WTC11 (cell line): ENCODE measurements around the gene APOA1. TPM values are rescaled to one million over a fixed set of nuclear protein-coding genes. Genes with fewer than 3 reads are reported as not detected.

Experiments
- ATAC-seq: fragments of 200-7000 bp; cut with Tn5 transposase; 2 replicates; pipeline ENCODE4 v1.10.0; 2021; ENCODE audit warnings: mild to moderate bottlenecking, moderate library complexity
- CTCF ChIA-PET: fragments of 300-600 bp; sonication (Branson Sonifier 250); formaldehyde crosslinking; loops from one replicate; lab custom pipeline; 2021; ENCODE audit warnings: antibody characterized with exemption; lab: Charles Lee
- POLR2A ChIA-PET: fragments of 350-600 bp; sonication (Branson Sonifier 250); formaldehyde crosslinking; loops from one replicate; lab custom pipeline; 2021; ENCODE audit warnings: antibody characterized with exemption; lab: Charles Lee
- DNase-seq: peaks from one replicate; pipeline ENCODE4 v3.0.0; 2021; ENCODE audit warnings: low spot score
- H3K27ac Mint-ChIP-seq: 2 replicates; pipeline ENCODE4 v1.8.0; 2021; ENCODE audit warnings: mixed read lengths
- H3K27me3 Mint-ChIP-seq: 2 replicates; pipeline ENCODE4 v1.8.0; 2021; ENCODE audit warnings: low read depth, mild to moderate bottlenecking, moderate library complexity, mixed read lengths
- H3K36me3 Mint-ChIP-seq: 2 replicates; pipeline ENCODE4 v1.8.0; 2021; ENCODE audit warnings: mixed read lengths
- H3K4me1 Mint-ChIP-seq: 2 replicates; pipeline ENCODE4 v1.8.0; 2022; ENCODE audit warnings: mixed read lengths
- H3K4me3 Mint-ChIP-seq: 2 replicates; pipeline ENCODE4 v1.8.0; 2021; ENCODE audit warnings: mild to moderate bottlenecking, moderate library complexity, mixed read lengths
- H3K9me3 Mint-ChIP-seq: 2 replicates; pipeline ENCODE4 v1.8.0; 2021; ENCODE audit warnings: mixed read lengths
- ATF1 ChIP-seq: sonication (generic); formaldehyde crosslinking; IDR thresholded peaks from 2 replicates; pipeline ENCODE4 v1.8.1; 2023; ENCODE audit warnings: mild to moderate bottlenecking, moderate library complexity, missing genetic modification reagents
- E2F1 ChIP-seq: sonication (generic); formaldehyde crosslinking; IDR thresholded peaks from 2 replicates; pipeline ENCODE4 v1.8.0; 2022; ENCODE audit warnings: mild to moderate bottlenecking, missing genetic modification reagents
- ETV6 ChIP-seq: sonication (generic); formaldehyde crosslinking; IDR thresholded peaks from 2 replicates; pipeline ENCODE4 v1.8.1; 2022; ENCODE audit warnings: mild to moderate bottlenecking, missing genetic modification reagents
- FOXJ3 ChIP-seq: sonication (generic); formaldehyde crosslinking; IDR thresholded peaks from 2 replicates; pipeline ENCODE4 v1.9.0; 2021; ENCODE audit warnings: missing genetic modification reagents, mild to moderate bottlenecking, borderline replicate concordance
- FOXK1 ChIP-seq: sonication (generic); formaldehyde crosslinking; IDR thresholded peaks from 2 replicates; pipeline ENCODE4 v1.8.0; 2022; ENCODE audit warnings: mild to moderate bottlenecking, moderate library complexity, missing genetic modification reagents
- FOXP1 ChIP-seq: sonication (generic); formaldehyde crosslinking; IDR thresholded peaks from 2 replicates; pipeline ENCODE4 v1.8.0; 2022; ENCODE audit warnings: missing genetic modification reagents, mild to moderate bottlenecking, moderate library complexity, borderline replicate concordance
- GABPB1 ChIP-seq: sonication (generic); formaldehyde crosslinking; IDR thresholded peaks from 2 replicates; pipeline ENCODE4 v1.8.1; 2023; ENCODE audit warnings: mild to moderate bottlenecking, missing genetic modification reagents
- HMGXB4 ChIP-seq: sonication (generic); formaldehyde crosslinking; IDR thresholded peaks from 2 replicates; pipeline ENCODE4 v1.8.1; 2023; ENCODE audit warnings: mild to moderate bottlenecking, moderate library complexity, missing genetic modification reagents
- RELA ChIP-seq: sonication (generic); formaldehyde crosslinking; IDR thresholded peaks from 2 replicates; pipeline ENCODE4 v1.8.1; 2022; ENCODE audit warnings: missing genetic modification reagents, mild to moderate bottlenecking, borderline replicate concordance
- ZNF232 ChIP-seq: sonication (generic); formaldehyde crosslinking; IDR thresholded peaks from 2 replicates; pipeline ENCODE4 v1.8.0; 2022; ENCODE audit warnings: mild to moderate bottlenecking, missing genetic modification reagents
- ZNF532 ChIP-seq: fragments of 250-450 bp; sonication (Bioruptor Pico); IDR thresholded peaks from 2 replicates; pipeline ENCODE4 v1.9.0; 2021; ENCODE audit warnings: mild to moderate bottlenecking, borderline replicate concordance
- total RNA-seq: library from RNA; stranded (reverse); gene quantifications from 3 replicates; pipeline ENCODE4 v1.2.3, GENCODE V29; 2021
- TF ChIP-seq, protein P1 (sequence below): sonication (generic); formaldehyde crosslinking; IDR thresholded peaks from 2 replicates; pipeline ENCODE4 v1.8.0; 2023; ENCODE audit warnings: missing genetic modification reagents, mild to moderate bottlenecking, borderline replicate concordance
- TF ChIP-seq, protein P2 (sequence below): sonication (generic); formaldehyde crosslinking; IDR thresholded peaks from 2 replicates; pipeline ENCODE4 v1.8.0; 2022; ENCODE audit warnings: mild to moderate bottlenecking, missing genetic modification reagents

Gene APOA1
- total RNA-seq, 1 experiment from 2014 or later, result 2.1 TPM

- TF ChIP-seq HMGXB4 (CRISPR knock-in tag), result no peak
- TF ChIP-seq, all 79 proteins: peak for 0
Measured at GRCh38 chr11:116865696-116866095, 28.3 kb upstream of the APOA1 start (continued).

GRCh38 chr11:116864531-116864930, 27.1 kb upstream of the APOA1 start:
- ChIA-PET POLR2A (interaction anchor here (0.5 kb wide), 1 partner anchor 1674 kb away, joined by 4 read pairs; no protein-coding TSS in a partner anchor), CTCF (no interaction called here)
- peaks cover 41% of the 10 kb centered on the region for H3K36me3 Mint-ChIP-seq
- H3K4me1 Mint-ChIP-seq, result no peaks in the 10 kb centered on the region
- no peak for ATAC-seq
- DNase-seq, result no peak
- TF ChIP-seq FOXJ3 (no peak), FOXK1 (CRISPR knock-in tag) (no peak), FOXP1 (CRISPR knock-in tag) (no peak), ETV6 (no peak), E2F1 (CRISPR knock-in tag) (no peak), ATF1 (CRISPR knock-in tag) (no peak), ZNF532 (CRISPR knock-in tag) (no peak), RELA (CRISPR knock-in tag) (no peak), ZNF232 (CRISPR knock-in tag) (no peak), GABPB1 (CRISPR knock-in tag) (no peak)
- TF ChIP-seq, protein P1, sequence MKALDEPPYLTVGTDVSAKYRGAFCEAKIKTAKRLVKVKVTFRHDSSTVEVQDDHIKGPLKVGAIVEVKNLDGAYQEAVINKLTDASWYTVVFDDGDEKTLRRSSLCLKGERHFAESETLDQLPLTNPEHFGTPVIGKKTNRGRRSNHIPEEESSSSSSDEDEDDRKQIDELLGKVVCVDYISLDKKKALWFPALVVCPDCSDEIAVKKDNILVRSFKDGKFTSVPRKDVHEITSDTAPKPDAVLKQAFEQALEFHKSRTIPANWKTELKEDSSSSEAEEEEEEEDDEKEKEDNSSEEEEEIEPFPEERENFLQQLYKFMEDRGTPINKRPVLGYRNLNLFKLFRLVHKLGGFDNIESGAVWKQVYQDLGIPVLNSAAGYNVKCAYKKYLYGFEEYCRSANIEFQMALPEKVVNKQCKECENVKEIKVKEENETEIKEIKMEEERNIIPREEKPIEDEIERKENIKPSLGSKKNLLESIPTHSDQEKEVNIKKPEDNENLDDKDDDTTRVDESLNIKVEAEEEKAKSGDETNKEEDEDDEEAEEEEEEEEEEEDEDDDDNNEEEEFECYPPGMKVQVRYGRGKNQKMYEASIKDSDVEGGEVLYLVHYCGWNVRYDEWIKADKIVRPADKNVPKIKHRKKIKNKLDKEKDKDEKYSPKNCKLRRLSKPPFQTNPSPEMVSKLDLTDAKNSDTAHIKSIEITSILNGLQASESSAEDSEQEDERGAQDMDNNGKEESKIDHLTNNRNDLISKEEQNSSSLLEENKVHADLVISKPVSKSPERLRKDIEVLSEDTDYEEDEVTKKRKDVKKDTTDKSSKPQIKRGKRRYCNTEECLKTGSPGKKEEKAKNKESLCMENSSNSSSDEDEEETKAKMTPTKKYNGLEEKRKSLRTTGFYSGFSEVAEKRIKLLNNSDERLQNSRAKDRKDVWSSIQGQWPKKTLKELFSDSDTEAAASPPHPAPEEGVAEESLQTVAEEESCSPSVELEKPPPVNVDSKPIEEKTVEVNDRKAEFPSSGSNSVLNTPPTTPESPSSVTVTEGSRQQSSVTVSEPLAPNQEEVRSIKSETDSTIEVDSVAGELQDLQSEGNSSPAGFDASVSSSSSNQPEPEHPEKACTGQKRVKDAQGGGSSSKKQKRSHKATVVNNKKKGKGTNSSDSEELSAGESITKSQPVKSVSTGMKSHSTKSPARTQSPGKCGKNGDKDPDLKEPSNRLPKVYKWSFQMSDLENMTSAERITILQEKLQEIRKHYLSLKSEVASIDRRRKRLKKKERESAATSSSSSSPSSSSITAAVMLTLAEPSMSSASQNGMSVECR, result no peak
- TF ChIP-seq, protein P2, sequence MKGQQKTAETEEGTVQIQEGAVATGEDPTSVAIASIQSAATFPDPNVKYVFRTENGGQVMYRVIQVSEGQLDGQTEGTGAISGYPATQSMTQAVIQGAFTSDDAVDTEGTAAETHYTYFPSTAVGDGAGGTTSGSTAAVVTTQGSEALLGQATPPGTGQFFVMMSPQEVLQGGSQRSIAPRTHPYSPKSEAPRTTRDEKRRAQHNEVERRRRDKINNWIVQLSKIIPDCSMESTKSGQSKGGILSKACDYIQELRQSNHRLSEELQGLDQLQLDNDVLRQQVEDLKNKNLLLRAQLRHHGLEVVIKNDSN (CRISPR knock-in tag), result no peak
- TF ChIP-seq, all 79 proteins: peak for 0
- Mint-ChIP-seq H3K27me3 (no peaks in the 10 kb centered on the region), H3K9me3 (no peaks in the 10 kb centered on the region), H3K27ac (no peak overlapping the region), H3K4me3 (no peak overlapping the region)
